AG10803 (cell line): ENCODE measurements around the gene CYP39A1.

Experiments
- DNase-seq: peaks from one replicate; pipeline ENCODE4 v3.0.0; 2010; ENCODE audit warnings: low read depth
- H3K4me3 ChIP-seq: 2 replicates; pipeline ENCODE4 v1.5.1; 2011; ENCODE audit warnings: mild to moderate bottlenecking, low read length, control low read depth
- CTCF ChIP-seq: conservative IDR thresholded peaks from 2 replicates; pipeline ENCODE4 v1.5.1; 2011; ENCODE audit warnings: mild to moderate bottlenecking, low read length, control low read depth, inconsistent platforms

Gene CYP39A1

GRCh38 chr6:46652603-46653438 lies at the start of gene CYP39A1, which contains the start of gene SLC25A27:
Gene CYP39A1 (minus strand): TSS chr6:46652818. CDS start chr6:46652582, 236 bp downstream.
Gene SLC25A27 (plus strand): TSS chr6:46652975. CDS start chr6:46653193, 218 bp downstream.
- peak; percentile 67 for DNase-seq
- H3K4me3 ChIP-seq, result peak within 1 kb of the TSS; percentile 76
- no peak for TF ChIP-seq CTCF

GRCh38 chr6:46699970-46700369 lies 47.4 kb upstream of the CYP39A1 start:
- TF ChIP-seq CTCF, result no peak
- no peak overlapping the region for H3K4me3 ChIP-seq
- no peak for DNase-seq

- H3K4me3 ChIP-seq, result no peak overlapping the region
- DNase-seq, result no peak
- TF ChIP-seq CTCF, result no peak
Measured at GRCh38 chr6:46690911-46691451, 38.4 kb upstream of the CYP39A1 start.

GRCh38 chr6:46690141-46690755 lies 37.6 kb upstream of the CYP39A1 start:
- H3K4me3 ChIP-seq, result no peak overlapping the region
- no peak for TF ChIP-seq CTCF
- no peak for DNase-seq

GRCh38 chr6:46689657-46690056 lies 37.0 kb upstream of the CYP39A1 start:
- H3K4me3 ChIP-seq, result no peak overlapping the region
- TF ChIP-seq CTCF, result no peak
- no peak for DNase-seq

- no peak overlapping the region for H3K4me3 ChIP-seq
Measured at GRCh38 chr6:46688966-46689335, 36.3 kb upstream of the CYP39A1 start.

More at GRCh38 chr6:46688966-46689335, 36.3 kb upstream of the CYP39A1 start:
- TF ChIP-seq CTCF, result no peak
- no peak for DNase-seq
